HepG2 (cell line): Measurements from ENCODE around the gene ARL10. TPM values are rescaled to one million over a fixed set of nuclear protein-coding genes. Genes with fewer than 3 reads are reported as not detected.

Source experiments
- CEBPB ChIP-seq: IDR thresholded peaks from 2 replicates; pipeline ENCODE4 v1.6.1; 2011; ENCODE audit warnings: low read depth, low read length, improper control_type of control experiment, borderline replicate concordance
- CREM ChIP-seq, 2 experiments: sonication (generic) in 1 of 2; formaldehyde crosslinking in 1 of 2; IDR thresholded peaks; 2 replicates each; pipeline versions ENCODE4 v1.4.0 to v1.6.1; 2016 to 2020; ENCODE audit warnings: antibody characterized with exemption in 1 of 2, mild to moderate bottlenecking in 1 of 2, missing genetic modification reagents in 1 of 2
- EZH2 ChIP-seq: conservative IDR thresholded peaks from 2 replicates; pipeline ENCODE4 v1.6.1; 2012; ENCODE audit warnings: mild to moderate bottlenecking, low read depth, low read length, moderate library complexity
- HMGA1 ChIP-seq: sonication (generic); formaldehyde crosslinking; conservative IDR thresholded peaks from 2 replicates; pipeline ENCODE4 v1.4.0; 2020; ENCODE audit warnings: missing genetic modification reagents
- LCORL ChIP-seq, 2 experiments: fragments of 450-650 bp in 1 of 2; sonication (generic) in 1 of 2; formaldehyde crosslinking in 1 of 2; IDR thresholded peaks; 2 replicates each; pipeline versions ENCODE4 v1.5.0 to v1.6.1; 2017 to 2020; ENCODE audit warnings: antibody characterized with exemption in 1 of 2, missing genetic modification reagents in 1 of 2
- MTF1 ChIP-seq: sonication (generic); formaldehyde crosslinking; IDR thresholded peaks from 2 replicates; pipeline ENCODE4 v1.5.0; 2020; ENCODE audit warnings: missing genetic modification reagents
- NR2F2 ChIP-seq: IDR thresholded peaks from 2 replicates; pipeline ENCODE4 v1.6.1; 2012; ENCODE audit warnings: low read depth, inconsistent platforms, borderline replicate concordance
- SNAPC2 ChIP-seq: sonication (generic); formaldehyde crosslinking; IDR thresholded peaks from 2 replicates; pipeline ENCODE4 v1.8.1; 2022; ENCODE audit warnings: mild to moderate bottlenecking, missing genetic modification reagents
- TP53 ChIP-seq: sonication (generic); formaldehyde crosslinking; conservative IDR thresholded peaks from 2 replicates; pipeline ENCODE4 v1.4.0; 2020; ENCODE audit warnings: missing genetic modification reagents
- U2AF2 ChIP-seq: fragments of 200-400 bp; formaldehyde crosslinking; IDR thresholded peaks from 2 replicates; pipeline ENCODE4 v1.6.1; 2017; ENCODE audit warnings: low read depth, mild to moderate bottlenecking, low read length
- ZNF121 ChIP-seq: sonication (generic); formaldehyde crosslinking; IDR thresholded peaks from 2 replicates; pipeline ENCODE4 v1.5.0; 2020; ENCODE audit warnings: mild to moderate bottlenecking, missing genetic modification reagents
- ZNF136 ChIP-seq: sonication (generic); formaldehyde crosslinking; IDR thresholded peaks from 2 replicates; pipeline ENCODE4 v1.8.1; 2022; ENCODE audit warnings: low read depth, mild to moderate bottlenecking, moderate library complexity, missing genetic modification reagents
- ZNF609 ChIP-seq: sonication (generic); formaldehyde crosslinking; IDR thresholded peaks from 2 replicates; pipeline ENCODE4 v1.4.0; 2020; ENCODE audit warnings: mild to moderate bottlenecking, missing genetic modification reagents, borderline replicate concordance
- ZNF816 ChIP-seq: sonication (generic); formaldehyde crosslinking; IDR thresholded peaks from 2 replicates; pipeline ENCODE4 v1.8.0; 2022; ENCODE audit warnings: missing genetic modification reagents, mild to moderate bottlenecking, borderline replicate concordance
- ZSCAN9 ChIP-seq: IDR thresholded peaks from 2 replicates; pipeline ENCODE4 v1.6.1; 2016; ENCODE audit warnings: borderline replicate concordance
- polyA plus RNA-seq, 8 experiments: library from polyadenylated mRNA; depleted of rRNA in 3 of 8; stranded (reverse) in 7 of 8; unstranded in 1 of 8; fragments of >200 nt; fragmentation: Illumina TruSeq in 4 of 8; extraction: Trizol in 4 of 8; gene quantifications; 2 replicates each; pipeline versions ENCODE4 v1.2.1 to v1.2.3, GENCODE V29; 2011 to 2016; ENCODE audit warnings: low read depth in 4 of 8, missing spikeins in 1 of 8, mixed read lengths in 1 of 8; ENCODE audit not compliant: insufficient read depth in 1 of 8
- total RNA-seq, 5 experiments: library from RNA; depleted of rRNA; stranded (reverse); fragments of >200 nt; fragmentation: Illumina TruSeq; extraction: Trizol; gene quantifications; 2 replicates each; pipeline ENCODE4 v1.2.3, GENCODE V29; 2016; ENCODE audit warnings: low read depth in 1 of 5
- TF ChIP-seq, protein P1 (sequence below): sonication (generic); formaldehyde crosslinking; IDR thresholded peaks from 2 replicates; pipeline ENCODE4 v1.4.0; 2020; ENCODE audit warnings: missing genetic modification reagents; ENCODE audit errors: not compliant biosample characterization

Gene ARL10
- total and polyA plus RNA-seq, 2 of the 13 experiments (the other 11 are each of a cell fraction or from before 2014, with no cell fraction given), result 0.18 to 0.50 TPM

GRCh38 chr5:176371621-176372539 lies 6.6 kb downstream of the ARL10 start (continued):
- TF ChIP-seq LCORL (IDR thresholded peaks at IDR 0.05) (no peak), LCORL (CRISPR knock-in tag; IDR thresholded peaks at IDR 0.05) (peak; percentile 43; the same call in 1 of the 2 replicates), HMGA1 (no peak), CREM (IDR thresholded peaks at IDR 0.05) (peak; percentile 67; the same call in 1 of the 2 replicates), CREM (CRISPR knock-in tag; IDR thresholded peaks at IDR 0.05) (no peak), ZSCAN9 (CRISPR knock-in tag) (no peak), ZNF816 (no peak), ZNF609 (no peak), SNAPC2 (CRISPR knock-in tag) (no peak), TP53 (CRISPR knock-in tag) (no peak), CEBPB (peak; percentile 95), ZNF121 (0 out of 2 replicates have a peak, but pooled peaks have one; percentile 15), MTF1 (CRISPR knock-in tag) (no peak), ZNF136 (CRISPR knock-in tag) (0 out of 2 replicates have a peak, but pooled peaks have one; percentile 41), EZH2 (no peak), NR2F2 (peak; percentile 44; the same call in 1 of the 2 replicates), U2AF2 (no peak)
- TF ChIP-seq, protein P1, sequence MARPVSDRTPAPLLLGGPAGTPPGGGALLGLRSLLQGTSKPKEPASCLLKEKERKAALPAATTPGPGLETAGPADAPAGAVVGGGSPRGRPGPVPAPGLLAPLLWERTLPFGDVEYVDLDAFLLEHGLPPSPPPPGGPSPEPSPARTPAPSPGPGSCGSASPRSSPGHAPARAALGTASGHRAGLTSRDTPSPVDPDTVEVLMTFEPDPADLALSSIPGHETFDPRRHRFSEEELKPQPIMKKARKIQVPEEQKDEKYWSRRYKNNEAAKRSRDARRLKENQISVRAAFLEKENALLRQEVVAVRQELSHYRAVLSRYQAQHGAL, result no peak
